ENCODE data around the gene GUCY2D.
A peak's percentile ranks its signal among the peaks of the same experiment; 100 is the strongest.
"Not testable (repeated sequence)": the region's sequence is repeated elsewhere in the genome, so short reads cannot be mapped to it uniquely, and the experiment has no call there.

Gene GUCY2D

DNA sequence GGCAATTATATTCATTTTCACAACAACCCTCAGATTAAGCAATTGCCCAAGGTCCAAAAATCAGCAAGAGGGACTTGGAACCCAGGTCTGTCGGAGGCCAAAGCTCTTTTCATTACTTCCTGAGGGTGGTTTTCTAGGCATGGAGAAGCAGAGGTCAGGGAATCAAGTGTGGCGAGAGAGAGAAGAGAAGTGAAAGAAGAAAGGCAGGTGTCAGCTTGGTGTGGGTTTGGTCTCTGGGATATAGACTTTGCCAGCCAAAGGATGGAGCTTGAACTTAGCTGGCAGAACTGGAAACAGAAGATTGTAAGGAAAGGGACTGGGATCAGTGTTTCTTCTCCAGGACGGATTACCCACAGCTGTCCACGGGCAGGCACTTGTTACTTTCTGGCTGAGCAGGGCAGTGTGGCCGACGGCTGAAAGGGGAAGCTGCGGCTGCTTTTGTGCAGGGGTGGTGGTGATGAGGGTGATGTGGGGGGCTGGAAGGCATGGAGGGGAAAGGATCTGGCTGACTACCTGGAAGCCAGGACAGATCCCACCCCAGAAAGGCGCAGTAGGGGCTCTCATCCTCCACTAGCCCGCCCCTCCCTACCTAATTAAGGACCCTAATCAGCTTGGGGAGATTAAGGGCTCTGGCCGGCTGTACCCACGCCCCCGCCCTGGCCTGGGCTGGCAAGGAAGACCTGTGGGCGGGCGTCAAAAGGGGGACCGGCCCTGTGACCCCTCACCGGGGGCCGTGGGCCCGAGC is at the start of gene GUCY2D:
Gene GUCY2D, plus strand, starts transcription at position 640 of the 745 bp plus-strand sequence. CDS start 433 bp downstream, outside the sequence.
- DNase-seq, result no peak
- in situ Hi-C loops (cut with HindIII; ENCODE audit: low pct_ligation_motif_present, low pct_unique_long_range_greater_than_20kb, low sequenced_read_pairs), result no loop called here

DNA sequence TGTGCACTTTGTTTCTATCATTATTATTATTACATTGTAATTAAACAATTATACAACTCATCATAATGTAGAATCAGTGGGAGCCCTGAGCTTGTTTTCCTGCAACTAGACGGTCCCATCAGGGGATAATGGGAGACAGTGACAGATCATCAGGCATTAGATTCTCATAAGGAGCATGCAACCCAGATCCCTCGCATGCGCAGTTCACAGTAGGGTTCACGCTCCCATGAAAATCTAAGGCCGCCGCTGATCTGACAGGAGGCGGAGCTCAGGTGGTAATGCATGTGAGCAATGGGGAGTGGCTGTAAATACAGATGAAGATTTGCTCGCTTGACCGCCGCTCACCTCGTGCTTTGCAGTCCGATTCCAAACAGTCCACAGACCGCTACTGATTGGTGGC is 49.1 kb upstream of the GUCY2D start:
- in situ Hi-C loops (cut with HindIII; ENCODE audit: low pct_ligation_motif_present, low pct_unique_long_range_greater_than_20kb, low sequenced_read_pairs); DNase-seq: not testable (repeated sequence)

DNA sequence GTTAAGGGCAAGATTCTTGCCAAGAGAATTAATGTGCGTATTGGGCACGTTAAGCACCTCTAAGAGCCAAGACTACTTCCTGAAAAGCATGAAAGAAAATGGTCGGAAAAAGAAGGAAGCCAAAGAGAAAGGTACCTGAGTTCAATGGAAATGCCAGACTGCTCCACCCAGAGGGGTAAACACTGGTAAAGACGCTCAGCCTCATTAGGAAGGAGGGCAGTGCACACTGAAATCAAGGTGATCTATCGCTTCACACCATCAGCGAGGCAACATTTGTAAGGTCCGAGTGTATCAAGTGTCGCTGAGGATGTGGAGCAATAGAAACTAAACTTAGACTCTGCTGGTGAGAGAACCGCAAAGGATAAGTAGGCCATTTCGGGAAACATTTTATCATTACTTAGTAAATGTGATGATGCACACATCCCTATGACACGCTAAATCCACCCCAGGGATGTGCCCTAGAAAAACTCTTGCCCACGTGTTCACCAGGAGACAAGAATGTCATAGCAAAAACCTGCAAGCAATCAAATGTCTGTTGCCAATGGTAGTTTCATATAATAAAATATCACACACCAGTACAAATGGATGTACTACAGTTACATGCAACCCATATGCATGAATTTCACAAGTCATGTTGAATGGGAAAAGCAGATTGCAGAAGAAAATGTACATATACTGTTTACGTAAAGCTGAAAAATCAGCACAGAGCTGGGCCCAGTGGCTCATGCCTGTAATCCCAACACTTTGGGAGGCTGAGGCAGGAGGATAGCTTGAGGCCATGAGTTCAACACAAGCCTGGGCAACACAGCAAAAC is 46.8 kb upstream of the GUCY2D start:
- no peak for DNase-seq
- in situ Hi-C loops (cut with HindIII; ENCODE audit: low pct_ligation_motif_present, low pct_unique_long_range_greater_than_20kb, low sequenced_read_pairs), result no loop called here

DNA sequence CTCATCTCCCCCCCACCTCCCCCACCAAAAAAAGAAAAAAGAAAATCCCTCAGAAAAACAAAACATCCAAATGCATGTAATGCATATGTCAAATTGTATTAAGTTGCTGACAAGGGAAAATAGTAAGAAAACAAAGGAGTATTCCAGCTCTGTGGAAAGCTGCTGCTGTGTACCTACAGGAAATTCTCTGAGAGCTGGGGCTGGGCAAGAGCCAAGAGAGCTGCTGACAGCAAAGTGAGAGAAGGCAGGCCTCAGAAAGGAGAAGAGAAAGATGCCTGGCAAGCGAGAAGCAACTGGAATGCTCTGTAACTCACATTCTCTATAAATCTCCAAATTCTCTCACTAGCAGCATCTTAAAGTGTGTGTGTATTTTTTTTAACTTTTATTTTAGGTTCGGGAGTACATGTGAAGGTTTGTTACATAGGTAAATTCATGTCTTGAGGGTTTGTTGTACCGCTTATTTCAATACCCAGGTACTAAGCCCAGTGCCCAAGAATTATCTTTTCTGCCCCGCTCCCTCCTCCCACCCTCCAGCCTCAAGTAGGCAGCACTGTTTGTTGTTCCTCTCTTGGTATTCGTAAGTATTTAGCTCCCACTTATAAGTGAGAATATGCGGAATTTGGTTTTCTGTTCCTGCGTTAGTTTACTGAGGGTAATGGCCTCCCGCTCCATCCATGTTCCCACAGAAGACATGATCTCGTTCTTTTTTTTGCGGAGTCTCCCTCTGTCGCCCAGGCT is 46.0 kb upstream of the GUCY2D start:
- DNase-seq, result no peak
- in situ Hi-C loops (cut with HindIII; ENCODE audit: low pct_ligation_motif_present, low pct_unique_long_range_greater_than_20kb, low sequenced_read_pairs), result no loop called here

DNA sequence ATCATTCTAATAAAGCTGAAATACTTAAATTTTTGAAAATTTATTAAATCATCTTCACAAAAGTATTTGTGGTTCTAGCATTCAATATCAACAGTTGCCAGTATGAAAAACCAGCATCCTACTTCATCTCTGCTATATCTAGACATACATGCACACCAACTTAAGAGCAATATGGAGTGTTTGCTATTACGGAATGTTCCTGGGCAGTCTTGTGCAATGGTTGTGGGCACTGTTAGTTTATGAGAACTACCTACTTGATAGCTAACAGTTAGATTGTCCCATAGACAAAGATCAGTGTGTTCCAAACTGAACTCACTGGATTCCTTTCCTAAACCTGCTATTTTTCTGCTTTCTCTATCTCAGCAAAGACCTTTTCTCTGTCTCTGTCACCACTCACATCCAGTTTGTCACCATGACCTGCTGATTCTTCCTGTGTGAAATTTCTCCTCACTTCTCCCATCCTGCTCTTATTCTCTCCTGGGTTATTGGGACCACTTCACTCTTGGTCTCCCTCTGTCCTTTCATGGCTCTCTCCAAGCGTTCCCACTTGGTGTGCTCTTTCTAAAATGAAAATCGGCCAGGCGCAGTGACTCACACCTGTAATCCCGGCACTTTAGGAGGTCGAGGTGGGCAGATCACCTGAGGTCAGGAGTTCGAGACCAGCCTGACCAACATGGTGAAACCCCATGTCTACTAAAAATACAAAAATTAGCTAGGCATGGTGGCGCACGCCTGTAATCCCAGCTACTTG is 42.7 kb upstream of the GUCY2D start:
- DNase-seq, result no peak
- in situ Hi-C loops (cut with HindIII; ENCODE audit: low pct_ligation_motif_present, low pct_unique_long_range_greater_than_20kb, low sequenced_read_pairs), result no loop called here

DNA sequence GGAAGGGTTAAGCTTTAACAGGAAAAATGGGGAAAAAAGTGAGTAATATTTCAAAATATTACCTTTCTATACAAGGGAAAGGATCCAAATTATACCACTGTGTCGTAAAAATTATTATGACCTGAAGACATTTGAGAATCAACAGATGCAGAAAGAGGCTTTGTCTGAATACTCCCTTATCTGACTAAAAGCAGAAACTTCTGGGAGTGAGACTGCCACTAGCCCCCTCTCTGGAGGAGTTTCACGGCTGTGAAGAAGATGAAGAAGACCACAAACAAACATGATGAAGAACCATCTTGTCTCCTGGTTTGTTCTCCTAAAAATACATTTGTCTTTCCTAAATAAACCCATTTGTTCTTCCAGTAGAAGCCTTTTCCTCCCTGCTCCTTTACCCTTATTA is 41.0 kb upstream of the GUCY2D start:
- in situ Hi-C loops (cut with HindIII; ENCODE audit: low pct_ligation_motif_present, low pct_unique_long_range_greater_than_20kb, low sequenced_read_pairs), result no loop called here
- no peak for DNase-seq

DNA sequence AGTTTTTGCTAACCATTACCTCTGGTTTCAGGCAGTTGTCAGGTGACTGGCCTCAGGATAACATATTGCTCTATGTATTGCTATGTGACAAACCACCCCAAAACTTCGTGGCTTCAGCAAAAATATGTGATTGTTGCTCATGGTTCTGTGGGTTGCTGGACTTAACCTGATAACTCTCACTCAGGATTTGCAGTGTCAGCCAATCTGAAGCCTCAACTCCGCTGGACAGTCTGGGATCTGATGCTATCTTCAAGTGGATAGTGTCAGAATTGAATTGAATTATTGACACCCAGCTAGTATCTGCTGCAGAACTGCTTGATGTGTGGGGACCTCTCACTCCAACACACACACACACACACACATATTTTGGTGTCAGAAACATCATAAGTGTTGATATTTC is 34.7 kb upstream of the GUCY2D start:
- DNase-seq, result no peak
- in situ Hi-C loops (cut with HindIII; ENCODE audit: low pct_ligation_motif_present, low pct_unique_long_range_greater_than_20kb, low sequenced_read_pairs), result no loop called here

DNA sequence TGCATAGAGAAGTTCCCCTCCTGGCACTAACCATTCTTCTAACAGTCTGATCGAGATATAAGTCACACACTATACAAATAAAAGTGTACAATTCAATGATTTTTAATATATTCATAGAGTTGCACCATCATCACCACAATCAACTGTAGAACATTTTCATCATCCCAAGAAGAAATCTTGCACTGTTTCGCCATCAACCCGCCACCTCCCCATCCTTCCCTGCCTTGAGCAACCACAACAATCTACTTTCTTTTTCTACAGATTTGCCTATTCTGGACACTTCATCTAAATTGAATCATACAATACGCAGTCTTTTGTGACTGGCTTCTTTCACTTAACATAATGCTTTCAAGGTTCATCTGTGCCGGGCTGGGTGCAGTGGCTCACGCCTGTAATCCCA is 33.0 kb upstream of the GUCY2D start:
- DNase-seq, result no peak
- in situ Hi-C loops (cut with HindIII; ENCODE audit: low pct_ligation_motif_present, low pct_unique_long_range_greater_than_20kb, low sequenced_read_pairs), result no loop called here

DNA sequence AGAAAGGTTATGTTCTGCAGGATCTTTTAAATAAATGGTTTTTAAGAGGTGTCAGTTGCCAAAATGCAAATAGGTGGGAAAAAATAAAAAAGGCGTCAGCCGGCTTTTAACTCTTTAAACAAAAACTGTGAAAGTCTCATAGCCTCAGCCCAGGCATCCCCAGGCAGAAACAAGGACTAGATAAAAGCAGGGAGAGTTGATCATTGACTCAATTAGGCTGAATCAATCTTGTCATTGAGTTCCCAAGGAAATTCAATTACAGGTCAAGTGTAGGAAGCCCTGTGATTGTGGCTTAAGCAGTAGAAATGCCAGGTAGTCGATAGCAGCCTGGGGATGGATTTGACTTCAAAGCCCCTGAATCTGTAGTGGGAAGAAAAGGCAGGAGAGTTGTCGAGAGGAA is 30.8 kb upstream of the GUCY2D start:
- in situ Hi-C loops (cut with HindIII; ENCODE audit: low pct_ligation_motif_present, low pct_unique_long_range_greater_than_20kb, low sequenced_read_pairs), result no loop called here
- DNase-seq, result no peak

DNA sequence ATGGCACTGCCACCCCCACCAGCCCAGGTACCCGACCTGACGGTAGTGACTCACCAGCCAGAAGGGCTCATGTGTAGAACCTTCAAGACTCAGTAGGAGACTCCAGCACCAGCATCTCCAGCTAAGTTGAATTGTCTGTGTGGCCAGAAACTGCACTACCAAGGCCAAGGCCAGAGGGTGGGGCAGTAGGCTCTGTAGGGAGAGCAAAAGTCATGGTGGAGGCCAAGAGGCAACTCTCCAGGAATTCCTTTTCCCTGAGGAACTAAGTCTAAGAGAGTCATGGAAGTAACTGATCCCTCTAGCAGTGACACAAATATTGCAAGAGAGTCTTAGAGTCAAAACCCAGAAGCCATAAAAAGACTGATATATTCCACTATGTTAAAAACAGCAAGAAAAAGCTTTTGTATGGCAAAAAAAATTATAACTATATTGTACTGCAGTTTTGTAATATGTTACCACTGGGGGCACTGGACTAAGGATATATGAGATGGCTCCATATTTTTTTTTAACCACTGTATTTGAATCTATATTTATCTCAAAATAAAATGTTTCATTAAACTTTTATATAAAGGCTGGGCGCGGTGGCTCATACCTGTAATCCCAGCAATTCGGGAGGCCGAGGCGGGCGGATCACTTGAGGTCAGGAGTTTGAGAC is 30.2 kb upstream of the GUCY2D start:
- DNase-seq, result no peak
- in situ Hi-C loops (cut with HindIII; ENCODE audit: low pct_ligation_motif_present, low pct_unique_long_range_greater_than_20kb, low sequenced_read_pairs), result no loop called here

DNA sequence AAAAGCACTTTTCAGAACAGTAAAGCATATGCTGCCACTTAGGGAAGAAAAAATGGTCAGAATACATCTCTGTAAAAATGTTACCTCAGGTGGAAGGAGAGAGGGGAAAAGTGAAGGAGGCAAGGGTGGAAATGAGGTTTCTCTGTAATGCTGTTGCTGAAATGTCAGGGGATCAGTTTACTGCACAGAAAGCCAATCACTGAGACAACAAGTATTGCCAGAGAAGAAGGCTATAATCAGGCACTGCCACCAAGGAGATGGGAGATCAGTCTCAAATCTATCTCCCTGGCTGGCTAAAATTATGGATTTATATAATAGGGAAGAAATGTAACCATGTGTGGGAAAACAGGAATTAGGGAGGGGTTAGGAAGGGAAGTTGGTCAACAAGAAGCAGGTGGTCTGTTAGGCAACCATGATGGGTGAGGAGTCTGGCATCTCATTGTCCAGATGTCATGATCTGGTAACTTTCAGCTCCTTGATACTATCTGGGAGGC is 27.7 kb upstream of the GUCY2D start:
- no peak for DNase-seq
- in situ Hi-C loops (cut with HindIII; ENCODE audit: low pct_ligation_motif_present, low pct_unique_long_range_greater_than_20kb, low sequenced_read_pairs), result no loop called here

DNA sequence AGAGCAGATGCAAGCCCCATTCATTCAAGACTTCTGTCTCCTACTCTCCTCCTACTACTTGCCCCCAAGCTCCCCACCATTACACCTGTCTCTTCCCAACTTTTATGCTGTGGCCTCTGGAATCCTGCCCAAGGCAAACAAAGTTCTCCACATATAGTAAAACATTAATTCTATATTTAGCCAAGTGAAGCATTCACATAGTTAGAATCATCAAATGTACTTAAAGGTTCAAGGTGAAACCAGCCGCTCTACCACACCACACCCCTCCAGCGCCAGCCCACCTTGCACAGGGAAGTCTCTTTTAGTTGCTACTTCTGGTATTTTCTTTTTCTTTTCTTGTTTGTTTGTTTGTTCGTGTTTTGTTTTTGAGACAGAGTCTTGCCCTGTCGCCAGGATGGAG is 25.4 kb upstream of the GUCY2D start:
- in situ Hi-C loops (cut with HindIII; ENCODE audit: low pct_ligation_motif_present, low pct_unique_long_range_greater_than_20kb, low sequenced_read_pairs), result no loop called here
- DNase-seq, result no peak

DNA sequence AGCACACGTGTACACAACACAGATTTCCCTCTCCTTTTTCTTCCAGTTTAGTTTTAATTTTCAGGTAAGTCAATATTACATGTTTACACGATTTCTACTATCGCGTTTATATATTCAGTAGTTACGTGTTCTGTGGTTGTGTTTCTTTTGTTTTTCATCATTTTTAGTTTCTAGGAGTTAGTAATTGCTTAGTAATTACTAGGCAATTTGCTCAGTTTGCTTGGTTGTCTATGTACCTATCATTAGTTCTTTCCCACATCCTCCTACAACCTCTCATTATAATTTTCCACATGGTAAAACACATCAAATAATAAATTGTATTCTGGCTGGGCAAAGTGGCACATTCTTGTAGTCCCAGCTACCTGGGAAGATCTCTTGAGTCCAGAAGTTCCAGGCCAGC is 24.6 kb upstream of the GUCY2D start:
- in situ Hi-C loops (cut with HindIII; ENCODE audit: low pct_ligation_motif_present, low pct_unique_long_range_greater_than_20kb, low sequenced_read_pairs), result no loop called here
- DNase-seq, result no peak

DNA sequence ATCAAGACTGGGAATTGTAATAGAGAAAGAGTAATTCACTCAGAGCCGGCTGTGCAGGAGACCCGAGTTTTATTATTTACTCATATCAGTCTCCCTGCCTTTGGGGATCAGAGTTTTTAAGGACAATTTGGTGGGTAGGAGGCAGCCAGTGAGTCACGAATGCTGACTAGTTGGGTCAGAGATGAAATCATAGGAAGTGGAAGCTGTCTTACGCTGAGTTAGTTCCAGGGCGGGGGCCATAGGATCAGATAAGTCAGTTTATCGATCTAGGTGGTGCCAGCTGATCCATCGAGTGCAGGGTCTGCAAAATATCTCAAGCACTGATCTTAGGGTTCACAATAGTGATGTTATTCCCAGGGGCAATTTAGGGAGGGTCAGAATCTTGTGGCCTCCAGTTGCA is 20.2 kb upstream of the GUCY2D start:
- in situ Hi-C loops (cut with HindIII; ENCODE audit: low pct_ligation_motif_present, low pct_unique_long_range_greater_than_20kb, low sequenced_read_pairs), result no loop called here
- DNase-seq, result peak; percentile 22

DNA sequence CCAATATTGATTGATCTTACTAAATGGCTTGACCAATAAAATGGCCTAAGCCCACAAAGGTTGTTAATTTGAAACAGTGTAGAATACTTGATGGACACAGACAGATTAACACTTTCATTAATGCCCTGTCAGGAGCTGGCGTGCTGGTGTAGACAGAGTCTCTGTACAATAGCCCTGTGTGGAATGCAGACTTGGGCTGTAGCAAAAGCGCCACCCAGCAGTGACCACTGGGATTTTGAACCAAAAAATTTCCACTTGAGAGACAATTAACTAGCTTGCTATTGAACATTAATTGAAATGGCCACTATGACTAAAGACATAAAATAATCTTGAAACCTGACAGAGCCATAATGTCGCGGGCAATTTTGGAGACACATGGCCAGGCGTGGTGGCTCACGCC is 19.7 kb upstream of the GUCY2D start:
- in situ Hi-C loops (cut with HindIII; ENCODE audit: low pct_ligation_motif_present, low pct_unique_long_range_greater_than_20kb, low sequenced_read_pairs), result no loop called here
- DNase-seq, result peak; percentile 28

DNA sequence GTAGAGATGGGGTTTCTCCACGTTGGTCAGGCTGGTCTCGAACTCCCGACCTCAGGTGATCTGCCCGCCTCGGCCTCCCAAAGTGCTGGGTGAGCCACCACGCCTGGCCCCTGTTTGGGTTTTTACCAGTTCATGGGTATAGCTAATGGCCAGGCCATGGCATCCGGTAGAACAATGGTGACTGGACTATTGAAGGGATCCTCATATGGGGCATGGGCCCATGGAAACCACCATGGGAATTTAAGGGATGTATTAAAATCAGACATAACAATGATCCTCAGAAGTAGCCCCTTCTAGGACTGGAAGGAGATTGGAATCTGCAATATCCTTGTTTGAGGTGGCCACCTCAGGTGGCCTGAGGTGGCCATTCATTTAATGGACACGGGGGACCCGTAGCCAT is 17.5 kb upstream of the GUCY2D start:
- DNase-seq, result no peak
- in situ Hi-C loops (cut with HindIII; ENCODE audit: low pct_ligation_motif_present, low pct_unique_long_range_greater_than_20kb, low sequenced_read_pairs), result no loop called here

DNA sequence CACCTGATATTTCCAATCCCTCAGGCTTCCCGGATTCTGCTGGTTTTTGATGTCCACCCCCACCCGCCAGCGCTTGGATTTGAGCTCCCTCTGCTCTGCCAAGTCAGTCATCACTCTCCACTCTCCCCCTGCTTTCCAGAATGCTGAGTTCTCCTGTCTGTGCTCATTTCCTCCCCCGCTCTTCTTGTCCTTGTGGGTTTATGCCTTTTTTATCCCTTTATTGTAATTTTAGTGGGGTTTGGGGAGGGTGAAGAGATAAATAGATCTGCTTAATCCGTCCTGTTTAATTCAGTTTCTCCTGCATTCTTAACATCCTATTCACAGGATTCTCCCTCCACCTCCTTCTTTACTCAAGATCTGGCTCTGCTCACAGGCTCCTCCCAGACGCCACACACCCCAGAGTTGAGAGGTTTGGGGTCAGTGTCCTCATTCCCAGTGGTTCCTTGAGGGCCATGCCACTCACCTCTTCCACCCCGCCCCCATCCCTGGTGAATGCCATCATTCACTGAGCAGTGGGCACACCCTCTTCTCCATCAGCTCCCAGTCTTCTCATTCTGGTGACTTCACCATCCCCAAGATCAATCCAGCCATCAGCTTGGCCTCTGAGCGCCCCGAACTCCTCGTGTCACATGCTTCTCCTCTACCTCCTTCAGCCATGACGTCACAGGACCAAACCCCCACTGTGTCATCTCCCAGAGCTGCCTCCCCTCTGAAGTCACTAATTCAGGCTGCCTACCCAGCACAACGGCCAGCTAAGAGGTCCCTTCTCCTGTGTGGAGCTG is 15.1 kb upstream of the GUCY2D start:
- no peak for DNase-seq
- in situ Hi-C loops (cut with HindIII; ENCODE audit: low pct_ligation_motif_present, low pct_unique_long_range_greater_than_20kb, low sequenced_read_pairs), result no loop called here

Measured in ACHN (cell line).